Liver (tissue), 9 donors: Measurements from ENCODE around the gene GIPC2. TPM values are rescaled to one million over a fixed set of nuclear protein-coding genes. Genes with fewer than 3 reads are reported as not detected.

Source experiments
- DNase-seq: peaks from one replicate; pipeline ENCODE4 v3.0.0-alpha.2; 2017; ENCODE audit warnings: low spot score
- H3K27ac ChIP-seq, 2 donors: one replicate each; pipeline ENCODE4 v1.7.0; 2013; ENCODE audit warnings: inconsistent platforms in 2 of 2, low read length in 2 of 2, control low read depth in 1 of 2, low read depth in 1 of 2, mild to moderate bottlenecking in 1 of 2
- H3K27me3 ChIP-seq, 4 donors: one replicate each; pipeline versions ENCODE4 v1.6.1 to v1.7.0; 2013; ENCODE audit warnings: low read length in 3 of 4, inconsistent platforms in 1 of 4, mild to moderate bottlenecking in 1 of 4, moderate library complexity in 1 of 4; ENCODE audit not compliant: control insufficient read depth in 4 of 4, insufficient read depth in 4 of 4
- H3K36me3 ChIP-seq, 4 donors: one replicate each; pipeline versions ENCODE4 v1.6.1 to v1.7.0; 2013; ENCODE audit warnings: low read length in 3 of 4, mild to moderate bottlenecking in 3 of 4, low read depth in 1 of 4, moderate library complexity in 1 of 4; ENCODE audit not compliant: control insufficient read depth in 4 of 4, insufficient read depth in 3 of 4
- H3K4me1 ChIP-seq, 4 donors: one replicate each; pipeline versions ENCODE4 v1.6.1 to v1.7.0; 2013; ENCODE audit warnings: low read length in 3 of 4, mild to moderate bottlenecking in 3 of 4, moderate library complexity in 1 of 4; ENCODE audit not compliant: control insufficient read depth in 4 of 4, insufficient read depth in 4 of 4
- H3K4me3 ChIP-seq, 3 donors: one replicate each; pipeline versions ENCODE4 v1.6.1 to v1.7.0; 2013; ENCODE audit warnings: low read length in 3 of 3, control low read depth in 1 of 3, low read depth in 1 of 3, mild to moderate bottlenecking in 1 of 3
- H3K9ac ChIP-seq, 2 donors: one replicate each; pipeline ENCODE4 v1.7.0; 2013; ENCODE audit warnings: low read length in 2 of 2, mild to moderate bottlenecking in 2 of 2, moderate library complexity in 2 of 2, control low read depth in 1 of 2, low read depth in 1 of 2
- H3K9me3 ChIP-seq, 4 donors: one replicate each; pipeline versions ENCODE4 v1.6.1 to v1.7.0; 2013; ENCODE audit warnings: low read length in 3 of 4; ENCODE audit not compliant: control insufficient read depth in 4 of 4
- CTCF ChIP-seq: fragments of 150-350 bp; IDR thresholded peaks from 2 replicates; pipeline ENCODE4 v1.5.1; 2017; ENCODE audit warnings: improper control_type of control experiment, low read depth, low read length; ENCODE audit not compliant: missing input control
- EGR1 ChIP-seq, 2 donors: IDR thresholded peaks; 2 replicates each; pipeline ENCODE4 v1.6.1; 2016 to 2018; ENCODE audit warnings: antibody characterized with exemption in 2 of 2, low read depth in 2 of 2
- FOXA1 ChIP-seq: IDR thresholded peaks from 2 replicates; pipeline ENCODE4 v1.6.1; 2016; ENCODE audit warnings: antibody characterized with exemption
- FOXA2 ChIP-seq: IDR thresholded peaks from 2 replicates; pipeline ENCODE4 v1.6.1; 2016; ENCODE audit warnings: antibody characterized with exemption
- GABPA ChIP-seq, 2 donors: IDR thresholded peaks in 1 of 2; conservative IDR thresholded peaks in 1 of 2; 2 replicates each; pipeline ENCODE4 v1.6.1; 2016; ENCODE audit warnings: antibody characterized with exemption in 2 of 2, mild to moderate bottlenecking in 1 of 2, moderate library complexity in 1 of 2
- JUND ChIP-seq, 2 donors: IDR thresholded peaks; 2 replicates each; pipeline ENCODE4 v1.6.1; 2016; ENCODE audit warnings: antibody characterized with exemption in 2 of 2
- MAX ChIP-seq: IDR thresholded peaks from 2 replicates; pipeline ENCODE4 v1.6.1; 2016; ENCODE audit warnings: antibody characterized with exemption
- NR2F2 ChIP-seq: IDR thresholded peaks from 2 replicates; pipeline ENCODE4 v1.6.1; 2016; ENCODE audit warnings: antibody characterized with exemption
- RAD21 ChIP-seq, 2 donors: IDR thresholded peaks; 2 replicates each; pipeline ENCODE4 v1.6.1; 2016; ENCODE audit warnings: antibody characterized with exemption in 2 of 2, mild to moderate bottlenecking in 2 of 2
- REST ChIP-seq: IDR thresholded peaks from 2 replicates; pipeline ENCODE4 v1.6.1; 2016; ENCODE audit warnings: antibody characterized with exemption, mild to moderate bottlenecking
- RXRA ChIP-seq, 2 donors: IDR thresholded peaks; 2 replicates each; pipeline ENCODE4 v1.6.1; 2017 to 2018; ENCODE audit warnings: antibody characterized with exemption in 2 of 2, mild to moderate bottlenecking in 1 of 2
- TAF1 ChIP-seq: conservative IDR thresholded peaks from 2 replicates; pipeline ENCODE4 v1.6.1; 2016; ENCODE audit warnings: antibody characterized with exemption, mild to moderate bottlenecking
- YY1 ChIP-seq: IDR thresholded peaks from 2 replicates; pipeline ENCODE4 v1.6.1; 2016; ENCODE audit warnings: antibody characterized with exemption, mild to moderate bottlenecking
- WGBS: extraction: QIAGEN DNeasy Blood & Tissue Kit; methylation state at CpG from one replicate; pipeline ENCODE4 v1.1.7; 2013; 5-methylcytosine and 5-hydroxymethylcytosine counted together
- polyA plus RNA-seq, 2 donors: library from polyadenylated mRNA; stranded (reverse) in 1 of 2; unstranded in 1 of 2; fragments of 200-250 nt in 1 of 2; fragments of >200 nt in 1 of 2; fragmentation: Nextera tagmentation in 1 of 2; extraction: Ambion mirVana in 1 of 2; gene quantifications; one replicate each; pipeline versions ENCODE4 v1.2.1 to v1.2.3, GENCODE V29; 2013 to 2015
- total RNA-seq, 2 donors: library from RNA; depleted of rRNA; stranded (reverse); fragments of >200 nt; gene quantifications; one replicate each; pipeline ENCODE4 v1.2.3, GENCODE V29; 2014
- TF ChIP-seq, protein P1 (sequence below): IDR thresholded peaks from 2 replicates; pipeline ENCODE4 v1.6.1; 2016; ENCODE audit warnings: antibody characterized with exemption
- TF ChIP-seq, protein P2 (sequence below): IDR thresholded peaks from 2 replicates; pipeline ENCODE4 v1.6.1; 2016; ENCODE audit warnings: antibody characterized with exemption
- donor health status: healthy.
- donor health status: healthy.
- donor health status: healthy.
- donor health status: healthy.
- donor health status: healthy.

The GIPC2 gene
- total and polyA plus RNA-seq, 4 donors = 3.7 to 10.9 (median 6.4) TPM

DNA sequence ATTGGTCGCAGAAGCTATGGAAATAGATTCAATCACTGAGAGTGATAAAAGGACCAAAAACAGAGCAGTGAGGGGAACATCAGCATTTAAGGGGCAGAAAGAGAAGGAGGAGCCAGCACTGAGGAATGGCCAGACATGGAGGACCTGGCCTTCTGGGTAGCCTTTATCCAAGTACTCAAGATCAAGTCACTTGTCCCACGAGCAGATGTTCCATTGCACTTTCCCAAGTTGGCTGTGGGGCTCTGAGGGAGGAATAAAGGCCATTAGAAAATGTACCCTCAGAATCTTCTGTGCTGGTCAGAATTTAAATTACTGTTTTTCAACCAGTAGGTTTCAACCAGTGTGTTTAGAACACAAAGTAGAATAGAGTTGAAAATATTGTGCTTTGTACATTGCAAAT lies 55.3 kb downstream of the GIPC2 start:
- H3K9ac ChIP-seq = no peak overlapping the region
- H3K4me3 ChIP-seq = no peak overlapping the region
- H3K4me1 ChIP-seq = peaks cover 0 to 7% (median 1%) of the 10 kb centered on the region in 4 donors
- 93% methylated on average over 2 of the region's 2 CpGs for WGBS
- no peak for TF ChIP-seq CTCF
- TF ChIP-seq MAX = no peak
- no peak for TF ChIP-seq GABPA (IDR thresholded peaks at IDR 0.05 in 1 of 2, conservative IDR thresholded peaks at IDR 0.05 in 1 of 2)
- TF ChIP-seq, protein P1, sequence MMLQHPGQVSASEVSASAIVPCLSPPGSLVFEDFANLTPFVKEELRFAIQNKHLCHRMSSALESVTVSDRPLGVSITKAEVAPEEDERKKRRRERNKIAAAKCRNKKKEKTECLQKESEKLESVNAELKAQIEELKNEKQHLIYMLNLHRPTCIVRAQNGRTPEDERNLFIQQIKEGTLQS = no peak
- TF ChIP-seq TAF1 = no peak
- H3K9me3 ChIP-seq = no peaks in the 10 kb centered on the region
- H3K36me3 ChIP-seq = peaks cover 0 to 4% (median 0%) of the 10 kb centered on the region in 4 donors
- H3K27me3 ChIP-seq = no peaks in the 10 kb centered on the region
- H3K27ac ChIP-seq = peak overlapping the region in 1 of 2 donors; percentile 10
- DNase-seq = no peak

DNA sequence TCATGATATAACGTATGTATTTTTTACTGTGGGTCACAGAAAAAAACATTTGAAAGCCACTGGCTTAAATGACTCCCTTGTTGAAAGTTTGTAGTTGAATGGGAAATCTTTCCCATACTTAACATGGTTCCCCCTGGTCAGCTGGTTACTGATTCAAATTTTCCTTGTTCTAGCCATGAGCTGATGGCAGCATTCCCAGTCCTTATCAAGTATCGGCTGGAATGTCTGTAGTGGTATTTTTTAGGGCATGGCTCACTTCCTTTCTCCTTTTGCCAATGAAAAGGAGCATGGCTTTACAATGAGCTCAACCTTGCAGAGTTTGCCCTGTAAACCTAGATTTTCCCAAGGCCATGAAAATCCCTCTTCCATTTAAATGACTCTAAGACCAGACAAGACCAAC lies 55.7 kb downstream of the GIPC2 start:
- peaks cover 0 to 4% (median 0%) of the 10 kb centered on the region in 4 donors for H3K36me3 ChIP-seq
- DNase-seq = no peak
- 50% methylated on average over 2 of the region's 2 CpGs for WGBS
- H3K4me3 ChIP-seq = no peak overlapping the region
- H3K9ac ChIP-seq = no peak overlapping the region
- TF ChIP-seq FOXA1 (no peak), JUND (IDR thresholded peaks at IDR 0.05) (peak; percentile 54 to 94), YY1 (peak; percentile 65), RAD21 (IDR thresholded peaks at IDR 0.05) (peak; percentile 22 to 30), FOXA2 (no peak), NR2F2 (peak; percentile 33), MAX (no peak), EGR1 (IDR thresholded peaks at IDR 0.05; ENCODE audit: low read depth in 2 of 2) (peak in 1 of 2 donors; percentile 63), REST (no peak), RXRA (IDR thresholded peaks at IDR 0.05) (no peak)
- TF ChIP-seq, protein P1 = peak; percentile 17
- TF ChIP-seq, protein P2, sequence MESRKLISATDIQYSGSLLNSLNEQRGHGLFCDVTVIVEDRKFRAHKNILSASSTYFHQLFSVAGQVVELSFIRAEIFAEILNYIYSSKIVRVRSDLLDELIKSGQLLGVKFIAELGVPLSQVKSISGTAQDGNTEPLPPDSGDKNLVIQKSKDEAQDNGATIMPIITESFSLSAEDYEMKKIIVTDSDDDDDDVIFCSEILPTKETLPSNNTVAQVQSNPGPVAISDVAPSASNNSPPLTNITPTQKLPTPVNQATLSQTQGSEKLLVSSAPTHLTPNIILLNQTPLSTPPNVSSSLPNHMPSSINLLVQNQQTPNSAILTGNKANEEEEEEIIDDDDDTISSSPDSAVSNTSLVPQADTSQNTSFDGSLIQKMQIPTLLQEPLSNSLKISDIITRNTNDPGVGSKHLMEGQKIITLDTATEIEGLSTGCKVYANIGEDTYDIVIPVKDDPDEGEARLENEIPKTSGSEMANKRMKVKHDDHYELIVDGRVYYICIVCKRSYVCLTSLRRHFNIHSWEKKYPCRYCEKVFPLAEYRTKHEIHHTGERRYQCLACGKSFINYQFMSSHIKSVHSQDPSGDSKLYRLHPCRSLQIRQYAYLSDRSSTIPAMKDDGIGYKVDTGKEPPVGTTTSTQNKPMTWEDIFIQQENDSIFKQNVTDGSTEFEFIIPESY = no peak
- H3K27me3 ChIP-seq = no peaks in the 10 kb centered on the region
- no peak overlapping the region for H3K27ac ChIP-seq
- peaks cover 0 to 7% (median 1%) of the 10 kb centered on the region in 4 donors for H3K4me1 ChIP-seq
- H3K9me3 ChIP-seq = no peaks in the 10 kb centered on the region
